ENCODE measurements around the gene ADGRG7. TPM values are rescaled to one million over a fixed set of nuclear protein-coding genes. Genes with fewer than 3 reads are reported as not detected.

Gene ADGRG7
- total RNA-seq, 4 donors from 2014 or later: 0.58 TPM; not detected in 3

DNA sequence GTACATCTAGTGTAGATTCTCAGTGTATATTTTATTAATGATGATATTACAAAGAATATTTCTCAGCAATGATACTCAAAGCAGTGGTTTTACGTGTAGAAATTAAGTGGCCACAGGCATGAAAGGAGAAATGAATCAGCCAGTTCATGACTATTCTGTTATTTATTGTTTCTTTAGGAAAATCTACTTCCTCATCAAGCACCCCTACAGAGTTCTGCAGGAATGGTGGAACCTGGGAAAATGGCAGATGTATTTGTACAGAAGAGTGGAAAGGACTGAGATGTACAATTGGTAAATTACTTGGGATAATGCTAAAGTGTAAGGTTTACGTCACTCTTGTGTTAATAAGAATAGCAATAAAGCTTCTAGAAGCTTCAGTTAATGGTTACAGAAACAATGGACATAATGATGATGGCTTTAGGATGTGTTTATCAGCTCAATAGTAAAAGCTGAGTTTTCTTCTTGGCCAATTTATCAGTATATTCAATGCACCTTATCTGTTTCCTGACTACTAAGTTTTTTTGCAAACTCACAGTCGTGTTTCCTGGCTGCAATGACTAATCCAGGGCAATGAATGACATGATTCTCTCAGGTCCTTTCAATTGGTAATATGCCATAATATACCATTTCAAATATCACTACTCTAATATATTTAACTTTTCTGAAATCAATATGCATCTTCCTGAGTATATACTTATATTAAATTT is 20.2 kb downstream of the ADGRG7 start:
- intact Hi-C loops (cut with DNase I; ENCODE audit: low total_unique reads): no loop called here

DNA sequence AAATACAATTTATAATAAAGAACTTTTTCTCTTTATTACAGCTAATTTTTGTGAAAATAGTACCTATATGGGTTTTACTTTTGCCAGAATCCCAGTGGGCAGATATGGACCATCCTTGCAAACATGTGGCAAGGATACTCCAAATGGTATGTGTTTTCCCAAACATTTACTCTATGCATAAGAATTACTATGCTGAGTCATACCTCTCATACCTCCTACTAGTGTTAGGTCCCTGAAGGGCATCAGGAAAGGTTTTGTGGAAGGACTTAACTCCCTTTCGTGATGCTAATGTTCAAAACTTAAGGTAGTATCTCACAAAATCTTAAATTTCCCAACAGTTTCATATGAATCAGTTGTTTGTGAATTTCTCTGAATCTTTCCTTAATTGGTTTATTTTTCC is 21.3 kb downstream of the ADGRG7 start:
- intact Hi-C loops (cut with DNase I; ENCODE audit: low total_unique reads): no loop called here
- H3K4me1 ChIP-seq: no peaks in the 10 kb centered on the region
- H3K9me3 ChIP-seq: no peaks in the 10 kb centered on the region
- TF ChIP-seq POLR2A (IDR thresholded peaks at IDR 0.05): no peak
- H3K4me3 ChIP-seq: no peak overlapping the region
- in situ Hi-C loops (cut with MboI; ENCODE audit: low sequenced_read_pairs in 4 of 4): no loop called here
- no peak overlapping the region for H3K27ac ChIP-seq
- ATAC-seq (no peak), DNase-seq (no peak)
- no peaks in the 10 kb centered on the region for H3K27me3 ChIP-seq
- no peaks in the 10 kb centered on the region for H3K36me3 ChIP-seq

More for the DNA sequence above, 20.2 kb downstream of the ADGRG7 start:
- ATAC-seq: no peak
- TF ChIP-seq, protein P1, sequence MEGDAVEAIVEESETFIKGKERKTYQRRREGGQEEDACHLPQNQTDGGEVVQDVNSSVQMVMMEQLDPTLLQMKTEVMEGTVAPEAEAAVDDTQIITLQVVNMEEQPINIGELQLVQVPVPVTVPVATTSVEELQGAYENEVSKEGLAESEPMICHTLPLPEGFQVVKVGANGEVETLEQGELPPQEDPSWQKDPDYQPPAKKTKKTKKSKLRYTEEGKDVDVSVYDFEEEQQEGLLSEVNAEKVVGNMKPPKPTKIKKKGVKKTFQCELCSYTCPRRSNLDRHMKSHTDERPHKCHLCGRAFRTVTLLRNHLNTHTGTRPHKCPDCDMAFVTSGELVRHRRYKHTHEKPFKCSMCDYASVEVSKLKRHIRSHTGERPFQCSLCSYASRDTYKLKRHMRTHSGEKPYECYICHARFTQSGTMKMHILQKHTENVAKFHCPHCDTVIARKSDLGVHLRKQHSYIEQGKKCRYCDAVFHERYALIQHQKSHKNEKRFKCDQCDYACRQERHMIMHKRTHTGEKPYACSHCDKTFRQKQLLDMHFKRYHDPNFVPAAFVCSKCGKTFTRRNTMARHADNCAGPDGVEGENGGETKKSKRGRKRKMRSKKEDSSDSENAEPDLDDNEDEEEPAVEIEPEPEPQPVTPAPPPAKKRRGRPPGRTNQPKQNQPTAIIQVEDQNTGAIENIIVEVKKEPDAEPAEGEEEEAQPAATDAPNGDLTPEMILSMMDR (IDR thresholded peaks at IDR 0.05 in 4 of 5, conservative IDR thresholded peaks at IDR 0.05 in 1 of 5): no peak
- TF ChIP-seq POLR2A (IDR thresholded peaks at IDR 0.05): no peak
- Histone ChIP-seq H3K4me1 (no peaks in the 10 kb centered on the region), H3K27me3 (no peaks in the 10 kb centered on the region), H3K9me3 (no peaks in the 10 kb centered on the region), H3K27ac (no peak overlapping the region), H3K4me3 (no peak overlapping the region), H3K36me3 (no peaks in the 10 kb centered on the region)
- DNase-seq: no peak
- in situ Hi-C loops (cut with MboI; ENCODE audit: low sequenced_read_pairs in 4 of 4): no loop called here

DNA sequence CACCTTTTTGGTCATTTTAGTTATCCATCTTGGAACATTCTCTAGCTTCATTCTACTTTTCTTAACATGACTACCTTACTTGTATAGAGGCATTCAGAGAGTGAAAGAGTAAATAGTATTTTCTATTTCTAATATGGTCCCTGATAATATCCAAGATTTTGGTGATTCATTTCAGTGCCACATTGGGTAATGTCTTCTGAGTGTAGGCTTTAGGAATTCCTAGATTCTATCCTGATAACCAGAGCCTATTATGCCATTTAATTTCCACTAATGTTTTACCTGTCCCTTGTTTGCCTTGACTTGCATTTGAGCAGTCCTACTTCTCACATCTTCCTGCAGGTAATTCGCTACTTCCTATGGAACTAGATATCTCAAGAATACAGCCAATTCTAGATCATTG is 21.8 kb downstream of the ADGRG7 start:
- intact Hi-C loops (cut with DNase I; ENCODE audit: low total_unique reads) (no loop called here), in situ Hi-C loops (cut with MboI; ENCODE audit: low sequenced_read_pairs in 4 of 4) (no loop called here)
- no peak for ATAC-seq
- H3K27ac ChIP-seq: no peak overlapping the region
- no peaks in the 10 kb centered on the region for H3K27me3 ChIP-seq
- H3K9me3 ChIP-seq: no peaks in the 10 kb centered on the region
- H3K36me3 ChIP-seq: no peaks in the 10 kb centered on the region
- TF ChIP-seq, protein P1 (IDR thresholded peaks at IDR 0.05 in 4 of 5, conservative IDR thresholded peaks at IDR 0.05 in 1 of 5): no peak
- TF ChIP-seq POLR2A (IDR thresholded peaks at IDR 0.05): no peak
- H3K4me1 ChIP-seq: no peaks in the 10 kb centered on the region
- H3K4me3 ChIP-seq: no peak overlapping the region
- no peak for DNase-seq

DNA sequence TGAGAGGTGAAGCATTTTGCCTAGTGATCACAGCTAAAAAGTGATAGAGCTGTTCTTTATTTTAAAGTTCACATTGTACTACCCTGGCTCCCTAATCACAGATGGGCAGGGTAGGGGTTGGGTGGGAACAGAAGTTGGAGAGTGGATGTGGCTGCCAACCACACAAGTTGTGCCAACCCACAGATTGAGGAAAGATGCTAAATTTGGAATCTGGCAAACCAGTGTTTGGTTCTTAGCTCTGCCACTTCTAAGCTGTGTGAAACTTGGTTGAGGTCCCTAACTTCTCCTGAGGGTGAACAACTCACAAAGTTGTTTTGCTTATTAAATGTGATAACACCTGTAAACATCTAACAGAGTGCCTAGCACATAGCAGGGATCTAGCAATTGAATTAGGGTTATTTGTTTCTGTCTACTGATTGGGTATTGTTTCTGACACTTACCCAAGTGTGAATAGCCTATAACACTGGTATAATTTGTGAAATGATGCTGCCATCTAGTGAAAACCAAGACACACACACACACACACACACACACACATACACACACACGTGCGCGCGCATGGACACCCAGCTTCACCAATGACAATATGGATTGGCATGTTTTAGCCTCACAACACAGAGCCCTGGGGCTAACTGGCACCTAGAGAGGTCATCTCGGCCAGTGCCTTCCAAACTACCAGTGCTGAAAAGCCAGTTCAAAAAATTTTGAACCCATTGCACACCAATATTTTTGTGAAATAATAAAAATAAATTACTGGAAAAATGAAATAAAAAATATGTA is 25.3 kb downstream of the ADGRG7 start:
- no peaks in the 10 kb centered on the region for H3K36me3 ChIP-seq
- H3K27ac ChIP-seq: no peak overlapping the region
- H3K4me1 ChIP-seq: no peaks in the 10 kb centered on the region
- no peaks in the 10 kb centered on the region for H3K9me3 ChIP-seq
- ATAC-seq: no peak
- TF ChIP-seq, protein P1 (IDR thresholded peaks at IDR 0.05 in 4 of 5, conservative IDR thresholded peaks at IDR 0.05 in 1 of 5): no peak
- TF ChIP-seq POLR2A (IDR thresholded peaks at IDR 0.05): no peak
- intact Hi-C loops (cut with DNase I; ENCODE audit: low total_unique reads): no loop called here
- no peak for DNase-seq
- in situ Hi-C loops (cut with MboI; ENCODE audit: low sequenced_read_pairs in 4 of 4): no loop called here
- no peaks in the 10 kb centered on the region for H3K27me3 ChIP-seq
- H3K4me3 ChIP-seq: no peak overlapping the region

DNA sequence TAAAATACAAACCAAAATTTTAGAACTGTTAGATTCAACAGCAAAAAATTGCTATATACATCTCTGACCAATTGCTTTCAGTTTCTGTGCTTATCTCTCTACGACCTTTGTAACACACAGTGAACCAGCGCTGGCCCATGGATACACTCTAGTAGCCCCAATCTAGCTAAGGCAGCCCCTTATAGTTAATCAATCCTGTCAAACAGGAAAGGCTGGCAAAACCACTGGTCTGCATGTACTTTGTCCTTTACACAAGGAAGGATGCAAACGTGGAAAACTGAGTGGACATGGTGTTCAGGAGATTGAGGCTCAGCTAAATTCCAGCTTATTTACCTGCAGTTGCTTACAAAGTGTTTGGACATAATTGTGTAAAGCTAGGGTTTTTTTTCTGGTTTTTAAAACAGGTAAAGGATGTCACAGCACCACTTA is 25.9 kb downstream of the ADGRG7 start:
- Histone ChIP-seq H3K4me3 (no peak overlapping the region), H3K9me3 (no peaks in the 10 kb centered on the region), H3K4me1 (no peaks in the 10 kb centered on the region), H3K27ac (no peak overlapping the region), H3K27me3 (no peaks in the 10 kb centered on the region), H3K36me3 (no peaks in the 10 kb centered on the region)
- ATAC-seq (no peak), DNase-seq (no peak)
- intact Hi-C loops (cut with DNase I; ENCODE audit: low total_unique reads): no loop called here
- no peak for TF ChIP-seq POLR2A (IDR thresholded peaks at IDR 0.05)
- TF ChIP-seq, protein P1 (IDR thresholded peaks at IDR 0.05 in 4 of 5, conservative IDR thresholded peaks at IDR 0.05 in 1 of 5): no peak
- in situ Hi-C loops (cut with MboI; ENCODE audit: low sequenced_read_pairs in 4 of 4): no loop called here

All from gastrocnemius medialis (tissue), 4 donors.